HepG2 (cell line): Measurements from ENCODE around the gene ITIH3. TPM values are rescaled to one million over a fixed set of nuclear protein-coding genes. Genes with fewer than 3 reads are reported as not detected.

Source experiments
- ATAC-seq: fragments of 200-7000 bp; cut with Tn5 transposase; 3 replicates; pipeline ENCODE4 v1.9.1; 2020; ENCODE audit warnings: mild to moderate bottlenecking, moderate library complexity
- BruUV-seq: library from RNA; stranded (reverse); fragments of 400-500 nt; replicated peaks from 2 replicates; lab custom pipeline; 2021; lab: Mats Ljungman, UMichigan
- CTCF ChIA-PET: fragments of 300-600 bp; formaldehyde crosslinking; extraction: SDS; loops from one replicate; lab custom pipeline; 2021; ENCODE audit warnings: low total read pairs, inconsistent platforms, low intra/inter-chr PET ratio; lab: Yijun Ruan, JAX
- POLR2A ChIA-PET: fragments of 350-600 bp; sonication (Branson Sonifier 250); formaldehyde crosslinking; loops from one replicate; lab custom pipeline; 2020; ENCODE audit warnings: antibody characterized with exemption, inconsistent platforms; lab: Yijun Ruan, JAX
- DNase-seq: peaks from one replicate; pipeline ENCODE4 v3.0.0-alpha.2; 2015; ENCODE audit warnings: low spot score
- FAIRE-seq: peaks from 3 replicates; lab custom pipeline; 2011; peaks lifted over from hg19 to GRCh38; lab: Jason Lieb, UNC
- H2AFZ ChIP-seq: one replicate; pipeline ENCODE4 v1.6.1; 2011; ENCODE audit warnings: low read length, inconsistent platforms
- H3K27ac ChIP-seq: fragments of 300-600 bp; 3 replicates; pipeline ENCODE4 v1.8.0; 2011; ENCODE audit warnings: mixed run types, mild to moderate bottlenecking, mixed read lengths, low read length, inconsistent platforms; ENCODE audit not compliant: insufficient read depth; ENCODE audit errors: extremely low read length
- H3K27me3 ChIP-seq, 2 experiments: fragments of 200-600 bp in 1 of 2; 2 replicates in 1 of 2; 3 replicates in 1 of 2; pipeline versions ENCODE4 v1.6.0 to v1.8.0; 2011; ENCODE audit warnings: low read length in 2 of 2, mild to moderate bottlenecking in 2 of 2, moderate library complexity in 2 of 2, inconsistent platforms in 1 of 2; ENCODE audit not compliant: insufficient read depth in 2 of 2, control insufficient read depth in 1 of 2
- H3K36me3 ChIP-seq, 2 experiments: fragments of 200-600 bp in 1 of 2; replicated peaks in 1 of 2; 2 replicates in 1 of 2; 3 replicates in 1 of 2; pipeline versions ENCODE4 v1.5.1 to v1.8.0; 2011; ENCODE audit warnings: low read length in 2 of 2, inconsistent platforms in 1 of 2; ENCODE audit not compliant: insufficient read depth in 2 of 2, control insufficient read depth in 1 of 2
- H3K4me1 ChIP-seq: 2 replicates; pipeline ENCODE4 v1.5.1; 2012; ENCODE audit warnings: low read length, inconsistent platforms; ENCODE audit not compliant: insufficient read depth
- H3K4me2 ChIP-seq: 2 replicates; pipeline ENCODE4 v1.6.0; 2011; ENCODE audit warnings: low read depth, low read length, inconsistent platforms
- H3K4me3 ChIP-seq, 3 experiments: fragments of 200-600 bp in 1 of 3; sonication (generic), shearing (Covaris generic) in 1 of 3; replicated peaks in 1 of 3; 2 replicates each; pipeline ENCODE4 v1.5.1; 2011 to 2016; ENCODE audit warnings: low read length in 3 of 3, inconsistent platforms in 2 of 3, low read depth in 2 of 3, mild to moderate bottlenecking in 2 of 3, control low read depth in 1 of 3, mixed read lengths in 1 of 3; ENCODE audit not compliant: insufficient read depth in 1 of 3
- H3K79me2 ChIP-seq: one replicate; pipeline ENCODE4 v1.6.1; 2011; ENCODE audit warnings: low read length, inconsistent platforms; ENCODE audit not compliant: insufficient read depth
- H3K9ac ChIP-seq: 2 replicates; pipeline ENCODE4 v1.6.0; 2011; ENCODE audit warnings: mild to moderate bottlenecking, low read depth, low read length, inconsistent platforms; ENCODE audit not compliant: insufficient read depth
- H3K9me3 ChIP-seq: 2 replicates; pipeline ENCODE4 v1.5.1; 2012; ENCODE audit warnings: mild to moderate bottlenecking, low read length
- H4K20me1 ChIP-seq: 2 replicates; pipeline ENCODE4 v1.6.0; 2011; ENCODE audit warnings: inconsistent platforms, mild to moderate bottlenecking, low read length, moderate library complexity; ENCODE audit not compliant: insufficient read depth
- ASH2L ChIP-seq: fragments of 300-600, 200-600 bp; sonication (generic); IDR thresholded peaks from 2 replicates; pipeline ENCODE4 v1.7.0; 2017; ENCODE audit warnings: low read depth, mild to moderate bottlenecking, moderate library complexity, mixed read lengths, low read length; ENCODE audit not compliant: insufficient read length
- KAT7 ChIP-seq: IDR thresholded peaks from 2 replicates; pipeline ENCODE4 v1.6.1; 2018; ENCODE audit warnings: borderline replicate concordance, missing compliant biosample characterization
- MTERF4 ChIP-seq: sonication (generic); formaldehyde crosslinking; IDR thresholded peaks from 2 replicates; pipeline ENCODE4 v1.8.0; 2023; ENCODE audit warnings: mild to moderate bottlenecking, missing genetic modification reagents
- TFE3 ChIP-seq: IDR thresholded peaks from 2 replicates; pipeline ENCODE4 v1.6.1; 2016
- WGBS: methylation state at CpG from one replicate; pipeline ENCODE4 v1.1.6; 2017; ENCODE audit warnings: low lambda C conversion rate; 5-methylcytosine and 5-hydroxymethylcytosine counted together
- in situ Hi-C: cut with HindIII; loops from 2 replicates; pipeline ENCODE4 v1.10.0; 2017; ENCODE audit warnings: low pct_unique_long_range_greater_than_20kb; ENCODE audit not compliant: extremely low pct_ligation_motif_present
- intact Hi-C: fragments of 100-400 bp; cut with micrococcal nuclease; formaldehyde crosslinking; loops from one replicate; pipeline ENCODE4 v1.10.0; 2022; ENCODE audit not compliant: unreplicated experiment
- polyA plus RNA-seq, 8 experiments: library from polyadenylated mRNA; depleted of rRNA in 3 of 8; stranded (reverse) in 7 of 8; unstranded in 1 of 8; fragments of >200 nt; fragmentation: Illumina TruSeq in 4 of 8; extraction: Trizol in 4 of 8; gene quantifications; 2 replicates each; pipeline versions ENCODE4 v1.2.1 to v1.2.3, GENCODE V29; 2011 to 2016; ENCODE audit warnings: low read depth in 4 of 8, missing spikeins in 1 of 8, mixed read lengths in 1 of 8; ENCODE audit not compliant: insufficient read depth in 1 of 8
- total RNA-seq, 5 experiments: library from RNA; depleted of rRNA; stranded (reverse); fragments of >200 nt; fragmentation: Illumina TruSeq; extraction: Trizol; gene quantifications; 2 replicates each; pipeline ENCODE4 v1.2.3, GENCODE V29; 2016; ENCODE audit warnings: low read depth in 1 of 5

The ITIH3 gene
- total and polyA plus RNA-seq, 2 of the 13 experiments (the other 11 are each of a cell fraction or from before 2014, with no cell fraction given) = 105 to 632 TPM

GRCh38 chr3:52763466-52763865 lies 31.1 kb upstream of the ITIH3 start:
- 98% methylated on average over 2 of the region's 2 CpGs for WGBS

More at GRCh38 chr3:52763466-52763865, 31.1 kb upstream of the ITIH3 start:
- no peak overlapping the region for H3K4me3 ChIP-seq
- FAIRE-seq (no peak), DNase-seq (no peak), ATAC-seq (no peak)
- peaks cover 7% of the 10 kb centered on the region for H3K4me1 ChIP-seq
- no peak overlapping the region for H2AFZ ChIP-seq
- no TSS peak for BruUV-seq
- H4K20me1 ChIP-seq = no peaks in the 10 kb centered on the region
- in situ Hi-C loops (no loop called here), intact Hi-C loops (no loop called here)
- H3K36me3 ChIP-seq = peaks cover 13 to 61% of the 10 kb centered on the region in 2 experiments
- H3K79me2 ChIP-seq = peaks cover 3% of the 10 kb centered on the region
- TF ChIP-seq TFE3 (CRISPR knock-in tag) (no peak), ASH2L (no peak), MTERF4 (CRISPR knock-in tag) (no peak), KAT7 (CRISPR knock-in tag) (no peak)
- H3K4me2 ChIP-seq = no peak overlapping the region
- H3K9ac ChIP-seq = no peak overlapping the region
- CTCF ChIA-PET = no interaction called here
- no peaks in the 10 kb centered on the region for H3K9me3 ChIP-seq
- H3K27ac ChIP-seq = no peak overlapping the region
- H3K27me3 ChIP-seq = no peaks in the 10 kb centered on the region
- POLR2A ChIA-PET = no interaction called here
